Stromal cell of bone marrow (primary cell): Measurements from ENCODE around the gene ZFP36L2.

Experiments used
- DNase-seq: peaks from one replicate; pipeline ENCODE4 v3.0.0-alpha.2; 2012; ENCODE audit warnings: low read depth

Gene ZFP36L2

GRCh38 chr2:43226558-43226954, at the start of gene ZFP36L2:
Gene ZFP36L2, minus strand, starts transcription at chr2:43226606. Its CDS starts 291 bp downstream, at chr2:43226315.
- peak; percentile 95 for DNase-seq

- no peak for DNase-seq
These were observed 48.3 kb upstream of the ZFP36L2 start for GRCh38 chr2:43274721-43275120.

- DNase-seq, result no peak
These were observed 47.6 kb upstream of the ZFP36L2 start for GRCh38 chr2:43274055-43274454.

GRCh38 chr2:43273529-43273928, 47.1 kb upstream of the ZFP36L2 start:
- DNase-seq, result peak; percentile 35

GRCh38 chr2:43270930-43271615, 44.7 kb upstream of the ZFP36L2 start:
- DNase-seq, result no peak

GRCh38 chr2:43270461-43270860, 44.1 kb upstream of the ZFP36L2 start:
- DNase-seq, result no peak

GRCh38 chr2:43269706-43270105, 43.3 kb upstream of the ZFP36L2 start:
- DNase-seq, result peak; percentile 86

- peak; percentile 97 for DNase-seq
These were observed 42.7 kb upstream of the ZFP36L2 start for GRCh38 chr2:43269074-43269572.

- no peak for DNase-seq
These were observed 41.9 kb upstream of the ZFP36L2 start for GRCh38 chr2:43268066-43268953.

- DNase-seq, result no peak
These were observed 41.0 kb upstream of the ZFP36L2 start for GRCh38 chr2:43267381-43267780.

GRCh38 chr2:43266711-43267111, 40.3 kb upstream of the ZFP36L2 start:
- no peak for DNase-seq

- no peak for DNase-seq
These were observed 39.0 kb upstream of the ZFP36L2 start for GRCh38 chr2:43265421-43265820.

GRCh38 chr2:43265001-43265400, 38.6 kb upstream of the ZFP36L2 start:
- DNase-seq, result peak; percentile 43

- no peak for DNase-seq
These were observed 36.5 kb upstream of the ZFP36L2 start for GRCh38 chr2:43262951-43263350.

- no peak for DNase-seq
These were observed 35.8 kb upstream of the ZFP36L2 start for GRCh38 chr2:43262239-43262638.

GRCh38 chr2:43259512-43259911, 33.1 kb upstream of the ZFP36L2 start:
- DNase-seq, result no peak

GRCh38 chr2:43258547-43259156, 32.2 kb upstream of the ZFP36L2 start:
- no peak for DNase-seq

- DNase-seq, result no peak
These were observed 29.0 kb upstream of the ZFP36L2 start for GRCh38 chr2:43255296-43255910.

- no peak for DNase-seq
These were observed 27.9 kb upstream of the ZFP36L2 start for GRCh38 chr2:43254331-43254730.

GRCh38 chr2:43251171-43251731, 24.8 kb upstream of the ZFP36L2 start:
- peak; percentile 79 for DNase-seq

GRCh38 chr2:43250015-43250414, 23.6 kb upstream of the ZFP36L2 start:
- no peak for DNase-seq

GRCh38 chr2:43248621-43249020, 22.2 kb upstream of the ZFP36L2 start:
- DNase-seq, result no peak
